Measurements from ENCODE around the gene LRRC4C.

Gene LRRC4C

GRCh38 chr11:40337118-40337517, 1122.3 kb downstream of the LRRC4C start:
- no peak for DNase-seq

- DNase-seq, result no peak
Observed at GRCh38 chr11:40328890-40329614, 1130.4 kb downstream of the LRRC4C start.

- no peak for DNase-seq
Observed at GRCh38 chr11:40323241-40323640, 1136.2 kb downstream of the LRRC4C start.

- no peak for DNase-seq
Observed at GRCh38 chr11:40321537-40321936, 1137.9 kb downstream of the LRRC4C start.

GRCh38 chr11:40316171-40316570, 1143.3 kb downstream of the LRRC4C start:
- DNase-seq, result no peak

- no peak for DNase-seq
Observed at GRCh38 chr11:40315122-40315521, 1144.3 kb downstream of the LRRC4C start.

- DNase-seq, result no peak
Observed at GRCh38 chr11:40314327-40314726, 1145.1 kb downstream of the LRRC4C start.

- peak; percentile 50 for DNase-seq
Observed at GRCh38 chr11:40306938-40307548, 1152.4 kb downstream of the LRRC4C start.

GRCh38 chr11:40302669-40303068, 1156.8 kb downstream of the LRRC4C start:
- DNase-seq, result no peak

- DNase-seq, result no peak
Observed at GRCh38 chr11:40295466-40295865, 1164.0 kb downstream of the LRRC4C start.

- DNase-seq, result no peak
Observed at GRCh38 chr11:40294741-40295140, 1164.7 kb downstream of the LRRC4C start.

GRCh38 chr11:40294349-40294735, 1165.1 kb downstream of the LRRC4C start:
- no peak for DNase-seq

- peak; percentile 82 for DNase-seq
Observed at GRCh38 chr11:40293655-40294348, 1165.7 kb downstream of the LRRC4C start.

- DNase-seq, result peak; percentile 36
Observed at GRCh38 chr11:40292721-40293508, 1166.5 kb downstream of the LRRC4C start.

GRCh38 chr11:40291741-40292140, 1167.7 kb downstream of the LRRC4C start:
- no peak for DNase-seq

- DNase-seq, result no peak
Observed at GRCh38 chr11:40291329-40291728, 1168.1 kb downstream of the LRRC4C start.

GRCh38 chr11:40290171-40290631, 1169.3 kb downstream of the LRRC4C start:
- no peak for DNase-seq

GRCh38 chr11:40289370-40289769, 1170.1 kb downstream of the LRRC4C start:
- no peak for DNase-seq

GRCh38 chr11:40287916-40288803, 1171.3 kb downstream of the LRRC4C start:
- DNase-seq, result no peak

GRCh38 chr11:40286137-40286536, 1173.3 kb downstream of the LRRC4C start:
- no peak for DNase-seq

- DNase-seq, result no peak
Observed at GRCh38 chr11:40285558-40285957, 1173.9 kb downstream of the LRRC4C start.

- DNase-seq, result no peak
Observed at GRCh38 chr11:40281052-40281580, 1178.3 kb downstream of the LRRC4C start.
